ENCODE results near the gene INTS1.

- TF ChIP-seq TEAD4 (IDR thresholded peaks at IDR 0.05): no peak
- TF ChIP-seq YY1 (IDR thresholded peaks at IDR 0.05; ENCODE audit: low read depth): no peak
- TF ChIP-seq REST (IDR thresholded peaks at IDR 0.05; ENCODE audit: low read depth): no peak
- TF ChIP-seq CEBPB (IDR thresholded peaks at IDR 0.05): no peak
These were observed 19.0 kb upstream of the INTS1 start for GRCh38 chr7:1523208-1523607.
